HG03520 (cell line): ENCODE measurements around the gene TRHDE.
A peak's percentile ranks its signal among the peaks of the same experiment; 100 is the strongest.

ENCODE experiments used
- ATAC-seq: cut with Tn5 transposase; IDR thresholded peaks from one replicate; pipeline ENCODE4 v1.9.1; 2021; ENCODE audit warnings: mild to moderate bottlenecking, moderate library complexity; ENCODE audit not compliant: unreplicated experiment

The TRHDE gene

DNA sequence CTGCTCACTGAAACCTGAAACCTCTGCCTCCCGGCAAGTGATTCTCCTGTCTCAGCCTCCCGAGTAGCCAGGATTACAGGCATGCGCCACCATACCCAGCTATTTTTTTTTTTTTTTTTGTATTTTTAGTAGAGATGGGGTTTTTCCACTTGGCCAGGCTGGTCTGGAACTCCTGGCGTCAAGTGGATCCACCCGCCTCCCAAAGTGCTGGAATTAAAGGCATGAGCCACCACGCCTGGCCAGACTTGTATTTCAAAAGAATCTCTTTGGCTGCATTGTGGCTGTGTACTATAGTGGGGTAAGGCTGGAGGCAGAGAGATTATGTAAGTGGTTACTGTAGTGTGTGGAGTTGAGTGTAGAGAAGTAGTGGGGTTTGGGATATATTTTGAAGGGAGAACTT, 35.1 kb downstream of the TRHDE start:
- no peak for ATAC-seq

DNA sequence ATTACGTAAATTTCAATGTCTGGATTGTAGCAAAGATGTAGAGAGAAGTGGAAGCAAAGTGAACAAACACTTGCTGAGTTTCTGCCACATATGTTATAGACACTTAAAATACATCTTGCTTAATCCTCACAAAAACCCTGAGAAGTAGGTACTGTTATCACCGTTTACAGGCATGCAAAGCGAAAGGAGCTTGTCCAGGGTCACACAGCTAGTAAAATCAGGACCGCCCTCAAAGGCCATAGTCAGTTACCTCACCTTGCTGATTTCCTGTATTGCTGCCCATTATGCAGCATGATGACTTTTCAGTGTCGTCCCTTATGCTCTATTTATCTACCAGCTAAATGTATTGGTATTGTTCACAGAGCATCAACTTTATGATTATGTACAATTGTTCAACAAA, 39.8 kb downstream of the TRHDE start:
- no peak for ATAC-seq

DNA sequence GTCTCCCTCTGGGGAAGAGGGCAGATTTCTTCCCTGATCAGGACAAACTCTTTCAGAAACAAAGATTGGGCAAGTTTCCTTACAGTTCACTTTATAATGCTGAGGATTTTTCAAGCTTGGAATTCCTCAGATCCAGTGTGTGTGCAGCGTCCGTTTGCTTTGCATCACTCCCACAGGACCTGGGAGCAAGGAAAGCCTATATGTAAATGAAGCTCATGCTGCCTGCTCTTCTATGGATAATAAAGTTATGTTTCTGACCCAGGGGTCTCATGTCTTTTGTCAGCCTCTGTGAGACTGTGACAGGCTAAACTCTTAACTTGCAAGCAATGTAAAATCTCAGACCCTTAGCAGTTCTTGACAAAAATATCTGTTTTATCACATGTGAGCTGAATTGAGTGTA, 41.6 kb downstream of the TRHDE start:
- no peak for ATAC-seq

DNA sequence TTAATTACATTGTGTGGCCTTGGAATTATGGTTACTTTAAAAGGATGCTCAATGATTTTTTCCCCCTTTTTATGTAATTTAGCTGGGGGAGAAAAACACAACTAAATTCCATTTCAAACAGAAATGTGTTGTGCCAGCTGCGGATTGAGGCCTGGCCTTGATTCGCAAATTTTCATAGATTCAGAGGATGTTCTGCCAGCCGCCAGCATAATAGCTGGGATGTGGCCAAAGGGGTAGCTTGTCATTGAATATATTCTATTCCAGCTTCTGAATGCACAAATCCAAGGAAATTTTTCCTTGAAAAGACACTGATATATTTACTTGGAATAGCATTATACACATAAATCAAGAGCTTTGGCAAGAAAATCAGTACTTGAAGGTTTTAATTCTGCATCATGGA, 43.7 kb downstream of the TRHDE start:
- ATAC-seq = no peak

DNA sequence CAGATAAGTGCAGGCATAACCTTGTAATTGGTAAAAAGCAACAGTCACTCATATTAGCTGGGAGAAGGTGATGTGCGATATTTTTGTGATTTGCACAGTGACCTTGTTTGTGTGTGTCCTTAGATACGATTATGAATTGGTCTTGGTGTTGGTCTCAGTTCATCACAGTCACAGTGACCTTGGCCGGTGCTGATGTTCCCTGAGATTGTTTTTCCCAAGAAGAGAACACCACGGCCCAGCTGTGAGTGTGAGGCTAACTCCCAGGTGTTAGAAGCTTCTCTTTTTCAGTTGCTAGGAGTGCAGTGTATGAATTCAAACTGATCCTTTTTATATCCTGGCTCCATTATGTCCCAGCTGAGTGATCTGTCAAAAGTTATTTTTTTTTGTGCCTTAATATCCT, 46.2 kb downstream of the TRHDE start:
- no peak for ATAC-seq

DNA sequence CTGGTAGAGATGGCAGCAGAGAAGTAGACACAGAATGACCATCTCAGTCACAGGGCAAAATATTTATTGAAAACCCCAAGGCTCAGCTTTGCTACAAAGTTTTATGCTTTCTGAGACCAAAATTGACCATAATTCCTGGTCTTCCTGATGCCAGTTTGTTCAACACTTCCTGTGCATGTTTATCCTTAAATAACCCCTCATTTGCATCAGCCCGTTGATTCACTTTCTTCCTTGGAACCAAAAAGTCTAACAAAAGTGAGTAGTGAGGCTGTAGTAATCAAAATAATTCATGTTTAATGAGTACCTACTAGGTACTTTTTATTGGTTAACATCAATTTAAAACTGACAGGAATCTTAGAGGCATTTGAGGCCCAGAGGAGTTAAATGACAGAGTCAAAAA, 51.7 kb downstream of the TRHDE start:
- no peak for ATAC-seq

DNA sequence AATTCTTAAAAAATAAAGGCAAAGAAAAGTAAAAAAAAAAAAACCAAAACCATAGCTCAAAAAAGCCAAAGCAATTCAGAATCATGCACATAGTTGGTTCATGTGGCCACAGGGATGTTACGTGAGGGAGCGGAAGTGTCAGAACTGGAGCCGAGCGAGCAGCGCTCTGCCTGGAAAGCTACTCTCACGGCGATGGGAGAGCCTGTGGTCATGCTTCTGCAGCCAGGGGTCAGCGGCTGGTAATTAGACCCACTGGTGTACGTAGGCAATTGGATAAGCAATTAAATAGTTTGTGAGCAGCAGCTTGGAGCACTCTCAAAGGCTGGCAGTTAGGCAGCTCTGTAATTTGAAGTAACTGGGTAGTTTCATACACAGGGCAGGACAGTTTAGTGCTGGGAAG, 58.1 kb downstream of the TRHDE start:
- no peak for ATAC-seq

DNA sequence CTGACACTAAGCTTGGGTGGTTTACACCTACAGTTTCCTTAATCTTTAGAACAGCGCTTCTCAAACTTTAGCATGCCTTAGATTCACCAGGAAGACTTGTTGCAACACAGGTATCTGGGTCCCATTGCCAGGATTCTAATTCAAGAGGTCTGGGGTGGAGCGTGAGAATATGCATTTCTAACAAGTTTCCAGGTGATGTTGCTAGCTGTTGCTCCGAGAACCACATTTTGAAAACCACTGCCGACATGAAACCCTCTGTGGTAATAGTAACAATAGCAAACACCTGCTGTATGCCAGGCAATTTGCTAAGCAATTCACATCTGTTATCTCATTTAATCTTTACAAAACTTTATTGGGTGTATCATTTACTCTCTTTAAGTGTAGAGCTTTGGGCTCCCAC, 58.6 kb downstream of the TRHDE start:
- no peak for ATAC-seq

DNA sequence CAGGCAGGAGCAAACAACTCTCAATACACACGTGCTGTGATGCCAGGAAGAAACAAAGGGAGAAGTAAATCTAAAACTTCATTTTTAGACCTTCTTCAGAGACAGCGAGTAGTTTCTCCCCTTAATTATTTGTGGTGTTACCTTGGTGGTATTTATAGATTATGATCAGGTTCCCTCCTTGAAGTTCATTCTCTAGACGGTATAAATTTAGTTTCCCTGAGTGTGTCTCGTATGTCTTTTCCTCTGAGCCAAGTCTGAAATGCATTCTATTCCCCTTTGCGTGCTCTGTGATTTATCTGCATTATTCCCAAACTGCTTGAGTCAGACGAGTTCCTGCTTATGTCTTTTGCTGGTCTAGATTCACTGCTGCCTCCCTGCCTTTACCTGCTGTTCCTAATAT, 65.2 kb downstream of the TRHDE start:
- no peak for ATAC-seq

DNA sequence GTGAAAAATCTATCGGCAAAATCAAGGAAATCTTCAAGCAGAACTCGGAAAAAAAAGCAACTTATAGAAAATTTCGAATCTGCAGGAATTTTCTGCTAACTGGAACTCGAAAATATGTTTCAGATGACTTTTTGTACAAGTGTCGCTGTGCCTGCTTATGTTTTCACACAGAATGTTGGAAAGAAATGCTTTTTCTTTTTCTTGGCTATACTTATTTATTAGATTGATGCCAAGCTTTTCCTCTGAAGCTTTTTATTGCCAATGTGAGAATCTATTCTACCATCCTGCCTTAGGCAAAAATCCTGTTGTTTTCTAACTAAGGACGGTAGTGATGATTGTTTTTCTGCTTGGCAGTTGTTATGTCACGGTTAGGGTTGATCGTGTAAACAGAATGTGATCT, 65.8 kb downstream of the TRHDE start:
- no peak for ATAC-seq

DNA sequence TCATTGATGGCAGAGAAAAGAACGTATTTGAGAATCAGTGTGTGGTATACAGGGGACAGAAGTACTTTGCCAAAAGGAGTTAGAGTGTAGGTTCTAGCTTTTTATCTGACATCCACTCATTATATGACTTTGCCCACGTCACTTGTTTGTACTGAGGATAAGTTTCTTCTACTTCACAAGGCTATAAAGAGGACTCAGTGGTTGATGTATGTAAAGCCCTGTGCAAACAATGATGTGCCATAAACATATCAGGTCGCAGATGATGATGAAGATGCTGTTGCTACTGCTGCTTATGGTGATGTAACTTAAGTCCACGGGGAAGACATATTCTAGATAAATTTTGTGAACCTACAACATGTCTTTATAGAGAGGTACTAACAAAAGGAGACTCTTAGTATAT, 66.3 kb downstream of the TRHDE start:
- no peak for ATAC-seq

DNA sequence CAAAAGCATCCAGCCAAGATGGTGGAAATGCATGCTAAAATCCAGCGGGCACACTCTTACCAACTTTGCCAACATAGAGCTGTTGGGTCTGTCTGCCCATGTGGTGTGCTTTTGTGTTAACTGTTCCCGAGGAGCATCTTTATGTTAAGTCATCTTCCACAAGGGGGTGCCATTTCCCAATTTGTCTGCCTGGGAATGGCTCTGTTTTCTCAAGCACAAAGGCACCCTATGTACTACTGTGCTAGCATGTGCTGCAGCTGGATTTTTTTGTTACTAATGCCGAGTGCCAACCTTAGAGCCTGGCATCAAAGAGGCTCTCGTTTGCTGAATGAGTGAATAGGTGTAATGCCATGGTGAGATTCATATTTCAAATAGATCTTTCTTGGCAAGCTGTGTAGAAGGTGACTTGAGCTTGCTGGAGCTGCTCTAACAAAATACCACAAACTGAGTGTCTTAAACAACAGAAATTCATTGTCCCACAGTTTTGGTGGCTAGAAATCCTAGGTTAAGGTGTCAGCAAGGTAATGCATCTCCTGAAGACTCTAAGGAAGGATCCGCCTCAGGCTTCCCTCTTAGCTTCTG, 74.3 kb downstream of the TRHDE start:
- peak; percentile 98 for ATAC-seq

DNA sequence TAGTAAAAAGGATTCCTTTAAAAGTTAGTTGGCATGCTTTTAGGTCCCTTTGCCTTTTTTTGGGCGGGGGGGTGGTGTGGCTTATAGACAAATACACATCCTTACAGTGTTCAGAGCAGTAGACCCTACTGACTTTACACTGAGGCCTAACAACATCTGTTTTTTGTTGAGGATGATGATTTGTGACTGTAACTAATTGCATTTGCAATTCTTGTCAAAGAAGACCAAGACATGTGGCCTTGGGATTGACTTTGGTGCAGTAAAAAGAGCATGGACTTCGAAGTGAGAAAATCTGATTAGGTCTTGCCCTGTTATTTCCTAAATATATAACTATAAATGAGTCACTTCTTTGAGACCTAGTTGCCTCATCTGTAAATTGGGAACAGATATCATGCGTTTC, 77.3 kb downstream of the TRHDE start:
- no peak for ATAC-seq

DNA sequence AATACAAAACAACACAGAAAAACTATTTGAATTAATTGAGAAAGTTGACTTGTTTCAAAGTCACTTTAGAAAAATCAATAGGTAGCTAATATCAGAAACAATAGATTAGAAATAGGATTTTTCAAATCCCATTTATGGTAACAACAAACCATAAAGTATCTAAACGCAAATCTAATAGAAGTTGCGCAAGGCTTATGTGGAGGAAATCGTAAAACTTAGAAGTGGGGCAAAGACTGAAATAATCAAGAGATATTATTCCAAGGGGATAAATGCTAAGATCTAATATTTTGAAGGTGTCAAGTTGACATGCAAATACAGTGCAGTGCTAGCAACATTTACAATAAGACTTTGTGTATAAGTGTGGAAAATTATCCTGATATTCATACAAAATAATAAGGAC, 87.2 kb downstream of the TRHDE start:
- ATAC-seq = no peak

DNA sequence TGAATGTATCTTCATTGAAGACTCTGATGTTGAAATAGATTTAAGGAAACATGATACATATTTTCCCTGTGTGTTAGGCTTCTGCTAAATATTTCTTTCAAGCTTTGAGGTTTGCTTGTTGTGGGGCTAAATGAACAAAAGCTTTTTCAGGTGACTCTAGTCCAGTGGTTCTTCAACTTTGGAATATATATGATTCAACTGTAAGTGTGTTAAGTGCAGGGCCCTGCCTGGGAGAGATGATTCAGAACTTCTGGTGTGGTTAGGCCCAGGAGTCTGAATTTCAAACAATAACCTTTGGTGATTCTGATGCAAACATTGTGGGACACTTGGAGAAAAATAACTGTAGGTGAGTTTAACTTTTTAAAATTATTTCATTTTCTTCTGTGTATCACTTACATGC, 93.0 kb downstream of the TRHDE start:
- ATAC-seq = no peak

DNA sequence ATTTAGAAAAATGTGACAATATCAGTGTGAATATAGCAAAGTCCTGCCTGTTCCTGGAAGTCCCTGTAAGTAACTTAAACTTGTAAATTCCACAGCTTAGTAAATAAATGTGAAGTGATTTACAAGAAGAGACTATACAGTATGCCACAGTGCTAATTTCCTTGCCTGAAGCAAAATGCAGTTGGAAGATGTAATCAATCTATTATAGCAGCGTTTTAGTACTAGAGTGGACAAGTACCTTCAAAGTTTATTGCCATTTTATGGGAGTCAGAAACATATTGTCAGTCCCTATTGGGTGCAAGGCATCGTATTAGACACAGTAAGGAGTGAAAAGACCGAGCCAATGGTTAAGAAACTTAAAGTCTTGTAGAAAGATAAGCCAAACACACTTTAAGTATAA, 94.1 kb downstream of the TRHDE start:
- no peak for ATAC-seq

DNA sequence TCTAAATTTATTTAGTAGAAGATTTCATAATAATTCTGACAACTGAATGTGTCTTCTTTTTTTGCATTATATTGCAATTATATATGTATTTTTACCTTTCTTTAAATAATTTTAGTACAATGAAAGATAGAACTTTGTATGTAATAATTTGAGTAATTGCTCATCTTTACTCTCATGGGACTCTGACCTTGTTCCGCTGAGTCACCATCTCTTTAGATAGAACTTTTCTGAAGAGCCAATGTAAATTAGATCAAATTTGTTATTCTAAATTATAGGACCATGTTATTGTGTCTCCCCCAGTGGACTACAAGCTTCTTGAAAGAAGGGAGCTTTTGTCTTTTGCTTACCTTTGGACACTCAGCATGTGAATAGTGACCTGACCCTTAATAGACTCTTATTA, 96.1 kb downstream of the TRHDE start:
- ATAC-seq = no peak

DNA sequence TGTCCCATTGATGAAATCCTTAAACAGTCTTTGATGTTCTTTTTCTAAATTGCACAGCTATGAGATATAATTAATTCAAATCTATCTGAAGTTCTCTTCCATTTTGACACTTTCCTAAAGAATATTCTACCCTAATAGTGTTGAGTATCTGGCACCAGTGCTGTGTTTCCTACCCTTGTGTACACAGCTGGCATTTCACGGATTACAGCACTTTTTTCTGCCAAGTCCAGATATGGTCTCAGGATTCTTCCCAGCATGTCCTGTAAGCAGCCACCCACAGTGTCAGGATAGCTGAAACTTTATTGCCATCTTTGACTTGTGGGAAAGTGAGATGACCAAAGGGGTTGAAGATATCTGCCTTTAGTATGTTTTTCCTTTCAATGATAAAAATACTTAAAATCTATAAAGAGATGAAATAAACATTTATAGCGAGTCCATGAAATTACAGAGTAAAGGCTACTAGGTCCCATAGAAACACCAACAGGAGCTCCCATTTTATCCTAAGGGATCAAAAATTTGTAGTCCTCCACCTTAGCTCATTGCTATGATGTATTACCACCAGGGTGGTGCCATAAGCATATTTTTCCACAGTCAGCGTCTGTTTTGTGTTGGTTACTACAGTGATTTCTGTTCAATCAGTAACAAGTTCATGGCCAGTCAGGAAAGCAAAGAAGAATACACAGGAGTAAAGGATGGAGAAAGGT, 96.7 kb downstream of the TRHDE start:
- ATAC-seq = no peak

DNA sequence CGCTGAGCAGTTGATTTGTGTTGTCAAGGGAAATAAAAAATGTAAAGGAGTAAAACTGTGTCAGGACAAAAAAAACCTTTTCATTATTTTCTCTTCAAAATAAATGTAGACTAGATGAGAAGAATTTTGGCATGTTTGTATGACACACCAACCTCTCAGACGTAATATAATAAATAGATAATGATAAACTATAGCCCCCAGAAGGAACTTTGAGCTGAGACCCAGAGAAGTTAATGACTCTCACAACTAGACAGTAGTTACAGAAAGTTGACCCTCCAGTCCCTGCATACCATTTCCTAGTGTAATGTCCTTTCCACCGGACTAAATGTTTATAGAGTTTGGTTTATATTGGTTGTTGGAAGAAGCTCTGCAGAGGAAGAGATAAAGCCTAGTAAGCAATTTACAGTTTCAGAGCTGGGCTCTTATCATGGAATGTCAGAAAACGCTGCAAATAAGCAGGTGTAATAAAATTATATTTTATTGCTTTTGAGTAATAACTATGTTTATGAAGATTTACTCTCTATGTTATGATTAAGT, 97.3 kb downstream of the TRHDE start:
- no peak for ATAC-seq

DNA sequence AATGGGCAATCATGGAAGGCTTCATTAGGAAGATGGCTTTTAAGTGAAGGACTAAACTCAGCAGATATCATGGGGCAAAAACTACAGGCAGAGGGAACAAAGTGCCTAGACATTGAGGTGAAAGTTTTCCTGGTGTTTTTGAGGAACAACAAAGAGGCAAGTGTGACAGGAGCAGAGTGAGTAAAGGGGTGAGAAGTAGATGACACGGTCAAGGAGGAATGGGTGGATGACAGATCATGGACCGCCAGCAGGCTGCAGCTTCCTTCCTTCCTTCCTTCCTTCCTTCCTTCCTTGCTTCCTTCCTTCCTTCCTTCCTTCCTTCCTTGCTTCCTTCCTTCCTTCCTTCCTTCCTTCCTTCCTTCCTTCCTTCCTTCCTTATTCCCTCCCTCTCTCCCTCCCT, 108.3 kb downstream of the TRHDE start:
- no peak for ATAC-seq

DNA sequence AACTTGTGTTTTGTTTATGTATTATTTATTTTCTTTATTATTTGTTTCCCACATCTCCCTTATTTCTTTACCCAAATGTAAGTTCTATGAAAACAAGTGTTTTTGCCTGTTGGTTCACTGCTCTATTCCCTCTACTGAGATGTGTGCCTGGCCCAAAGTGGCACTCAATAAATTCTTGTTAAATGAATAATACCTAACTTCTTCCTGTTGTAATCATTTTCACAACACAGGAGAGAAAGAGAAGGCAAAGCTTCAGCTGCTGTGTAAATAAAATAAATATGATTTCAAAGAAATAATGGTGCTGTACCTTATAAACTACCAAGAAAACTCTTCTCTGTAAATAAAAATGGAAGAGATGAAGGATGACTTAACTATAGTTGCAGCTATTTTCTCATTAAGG, 116.2 kb downstream of the TRHDE start:
- no peak for ATAC-seq

DNA sequence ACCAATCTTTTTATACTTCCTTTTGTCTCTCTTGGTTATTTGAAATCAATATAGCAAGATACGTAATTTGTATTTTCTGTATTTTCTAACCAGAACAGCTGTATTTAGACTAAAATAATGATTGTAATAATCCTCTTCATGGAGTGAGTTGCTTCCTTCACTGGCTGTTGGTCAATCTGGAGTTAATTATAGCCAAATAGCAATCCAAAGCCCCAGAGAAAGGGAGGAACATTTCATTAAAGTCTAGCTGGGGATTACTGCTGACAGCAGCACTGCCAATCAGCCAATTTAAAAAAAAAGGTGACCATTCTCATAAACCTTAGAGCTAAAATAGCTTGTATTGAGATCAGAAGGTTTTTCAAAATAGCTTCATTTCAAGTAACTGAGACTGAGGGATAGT, 118.0 kb downstream of the TRHDE start:
- ATAC-seq = no peak

DNA sequence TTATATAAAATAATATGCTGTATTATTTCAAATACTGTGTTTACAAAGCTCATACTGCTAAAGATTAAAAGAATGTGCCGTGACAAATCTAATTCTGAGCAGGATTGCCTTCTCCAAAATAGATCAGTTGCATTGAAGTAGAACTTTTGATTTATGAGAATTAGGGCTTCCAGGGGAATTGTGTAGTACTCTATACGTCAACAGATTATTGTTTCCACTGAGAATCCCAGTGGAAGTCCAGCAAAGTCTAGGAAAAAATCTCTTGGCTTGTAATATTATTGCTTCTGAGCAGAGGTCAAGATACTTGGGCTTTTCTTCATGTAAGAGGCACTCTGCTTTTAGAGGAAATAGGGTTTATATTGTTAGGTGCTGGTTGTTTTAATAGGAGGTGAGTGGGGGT, 133.9 kb downstream of the TRHDE start:
- no peak for ATAC-seq
